SU-DHL-6 (cell line): Measurements from ENCODE around the gene PLIN5.

Experiments
- H2AFZ ChIP-seq: fragments of 200-600 bp; sonication (generic); 2 replicates; pipeline ENCODE4 v1.6.1; 2014; ENCODE audit warnings: low read depth, mild to moderate bottlenecking, moderate library complexity, mixed read lengths, antibody characterized with exemption, low read length; ENCODE audit not compliant: severe bottlenecking
- H3F3A ChIP-seq: fragments of 200-600 bp; shearing (Covaris generic); 2 replicates; pipeline ENCODE4 v1.6.0; 2016; ENCODE audit warnings: antibody characterized with exemption, mild to moderate bottlenecking; ENCODE audit not compliant: insufficient read depth
- H3K27ac ChIP-seq: fragments of 200-600 bp; sonication (generic); 2 replicates; pipeline ENCODE4 v1.5.1; 2016; ENCODE audit warnings: low read depth, mild to moderate bottlenecking, low read length, moderate library complexity, mixed read lengths
- H3K27me3 ChIP-seq: fragments of 200-600 bp; sonication (generic), shearing (Covaris generic); 2 replicates; pipeline ENCODE4 v1.6.0; 2014; ENCODE audit warnings: mild to moderate bottlenecking, low read length
- H3K36me3 ChIP-seq: fragments of 200-600 bp; sonication (generic); 2 replicates; pipeline ENCODE4 v1.6.1; 2014; ENCODE audit warnings: mild to moderate bottlenecking, low read length, mixed read lengths
- H3K4me2 ChIP-seq: fragments of 300-600, 200-600 bp; shearing (Covaris generic), sonication (generic); 2 replicates; pipeline ENCODE4 v1.6.0; 2014; ENCODE audit warnings: low read length, low read depth, mild to moderate bottlenecking; ENCODE audit not compliant: poor library complexity, severe bottlenecking
- H3K4me3 ChIP-seq: fragments of 200-600 bp; sonication (generic); 2 replicates; pipeline ENCODE4 v1.5.1; 2014; ENCODE audit warnings: antibody characterized with exemption, low read length, mild to moderate bottlenecking, mixed read lengths; ENCODE audit not compliant: insufficient read depth, poor library complexity, severe bottlenecking
- H3K79me2 ChIP-seq: fragments of 200-600 bp; sonication (generic); 2 replicates; pipeline ENCODE4 v1.6.1; 2014; ENCODE audit warnings: mild to moderate bottlenecking, low read length, moderate library complexity; ENCODE audit not compliant: insufficient read depth
- H3K9ac ChIP-seq: fragments of 200-600 bp; sonication (generic); 2 replicates; pipeline ENCODE4 v1.7.0; 2014; ENCODE audit warnings: mild to moderate bottlenecking, low read length
- H3K9me2 ChIP-seq: fragments of 200-600 bp; sonication (generic); replicated peaks from 2 replicates; pipeline ENCODE4 v1.6.1; 2014; ENCODE audit warnings: low read length; ENCODE audit not compliant: insufficient read depth
- H3K9me3 ChIP-seq: fragments of 200-600 bp; sonication (generic); 2 replicates; pipeline ENCODE4 v1.6.1; 2014; ENCODE audit warnings: low read length, mixed read lengths; ENCODE audit not compliant: insufficient read depth
- H4K20me1 ChIP-seq: fragments of 200-600 bp; sonication (generic); 2 replicates; pipeline ENCODE4 v1.6.1; 2014; ENCODE audit warnings: low read depth, mild to moderate bottlenecking, antibody characterized with exemption, low read length, moderate library complexity, mixed read lengths
- EZH2phosphoT487 ChIP-seq: fragments of 200-600 bp; sonication (generic), shearing (Covaris generic); conservative IDR thresholded peaks from 2 replicates; pipeline ENCODE4 v1.6.1; 2018; ENCODE audit warnings: mild to moderate bottlenecking, antibody characterized with exemption, low read length, moderate library complexity, mixed read lengths
- TF ChIP-seq, protein P1 (sequence below): fragments of 200-600 bp; sonication (generic); IDR thresholded peaks from one replicate; pipeline ENCODE4 v1.5.1; 2017; ENCODE audit warnings: antibody characterized with exemption, mild to moderate bottlenecking, low read length, moderate library complexity; ENCODE audit not compliant: insufficient read depth, poor library complexity, severe bottlenecking

Gene PLIN5

DNA sequence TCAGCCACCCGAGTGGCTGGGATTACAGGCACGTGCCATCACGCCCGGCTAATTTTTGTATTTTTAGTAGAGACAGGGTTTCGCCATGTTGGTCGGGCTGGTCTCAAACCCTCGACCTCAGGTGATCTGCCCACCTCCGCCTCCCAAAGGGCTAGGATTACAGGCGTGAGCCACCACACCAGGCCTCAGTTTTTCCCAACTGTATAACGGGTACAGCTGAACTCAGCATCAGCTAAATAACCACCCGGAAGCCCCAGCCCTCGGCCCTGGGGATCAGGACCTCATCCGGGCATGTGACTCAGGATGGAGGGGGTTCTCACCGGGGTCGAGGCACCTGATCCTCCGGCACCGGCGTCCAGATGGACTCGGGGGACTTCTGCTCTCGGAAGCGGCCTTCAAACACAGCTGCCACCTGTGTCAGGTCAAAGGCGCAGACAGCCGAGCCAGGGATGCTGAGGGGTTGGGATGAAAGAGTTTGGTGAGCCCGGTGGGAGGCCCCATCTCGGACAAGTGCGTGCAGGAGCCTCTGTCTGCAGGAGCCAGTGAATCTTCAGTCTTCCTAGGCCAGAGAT, 15.5 kb upstream of the PLIN5 start:
- Histone ChIP-seq H3K9ac (no peak overlapping the region), H3K27ac (no peak overlapping the region), H3K79me2 (no peaks in the 10 kb centered on the region), H2AFZ (no peak overlapping the region), H3F3A (no peaks in the 10 kb centered on the region), H3K4me2 (no peak overlapping the region), H4K20me1 (no peaks in the 10 kb centered on the region), H3K36me3 (no peaks in the 10 kb centered on the region), H3K9me2 (no peaks in the 10 kb centered on the region), H3K4me3 (no peak overlapping the region), H3K9me3 (no peaks in the 10 kb centered on the region), H3K27me3 (no peaks in the 10 kb centered on the region)
- TF ChIP-seq EZH2phosphoT487, result no peak
- TF ChIP-seq, protein P1, sequence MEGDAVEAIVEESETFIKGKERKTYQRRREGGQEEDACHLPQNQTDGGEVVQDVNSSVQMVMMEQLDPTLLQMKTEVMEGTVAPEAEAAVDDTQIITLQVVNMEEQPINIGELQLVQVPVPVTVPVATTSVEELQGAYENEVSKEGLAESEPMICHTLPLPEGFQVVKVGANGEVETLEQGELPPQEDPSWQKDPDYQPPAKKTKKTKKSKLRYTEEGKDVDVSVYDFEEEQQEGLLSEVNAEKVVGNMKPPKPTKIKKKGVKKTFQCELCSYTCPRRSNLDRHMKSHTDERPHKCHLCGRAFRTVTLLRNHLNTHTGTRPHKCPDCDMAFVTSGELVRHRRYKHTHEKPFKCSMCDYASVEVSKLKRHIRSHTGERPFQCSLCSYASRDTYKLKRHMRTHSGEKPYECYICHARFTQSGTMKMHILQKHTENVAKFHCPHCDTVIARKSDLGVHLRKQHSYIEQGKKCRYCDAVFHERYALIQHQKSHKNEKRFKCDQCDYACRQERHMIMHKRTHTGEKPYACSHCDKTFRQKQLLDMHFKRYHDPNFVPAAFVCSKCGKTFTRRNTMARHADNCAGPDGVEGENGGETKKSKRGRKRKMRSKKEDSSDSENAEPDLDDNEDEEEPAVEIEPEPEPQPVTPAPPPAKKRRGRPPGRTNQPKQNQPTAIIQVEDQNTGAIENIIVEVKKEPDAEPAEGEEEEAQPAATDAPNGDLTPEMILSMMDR, result no peak

DNA sequence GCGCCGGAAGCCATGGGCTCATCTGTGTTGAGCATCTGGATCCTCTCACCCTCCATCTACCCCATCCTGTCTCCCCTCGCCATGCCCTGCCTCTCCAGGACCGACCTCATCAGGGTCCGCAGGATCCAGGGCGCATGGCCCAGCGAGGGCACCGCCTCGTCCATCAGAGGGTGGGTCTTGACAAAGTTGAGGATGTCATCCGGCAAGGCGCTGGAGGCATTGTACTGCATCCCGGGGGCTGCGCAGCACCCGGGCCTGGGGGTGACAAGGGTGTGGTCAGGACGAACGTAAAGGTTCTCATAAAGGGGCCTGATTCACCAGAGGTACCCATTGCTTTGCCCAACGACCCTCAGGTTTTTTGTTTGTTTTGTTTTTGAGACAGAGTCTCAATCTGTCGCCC, 15.0 kb upstream of the PLIN5 start:
- no peaks in the 10 kb centered on the region for H3K9me3 ChIP-seq
- H2AFZ ChIP-seq, result no peak overlapping the region
- H3K4me3 ChIP-seq, result no peak overlapping the region
- H3K9ac ChIP-seq, result no peak overlapping the region
- no peak overlapping the region for H3K4me2 ChIP-seq
- TF ChIP-seq, protein P1, result no peak
- no peak overlapping the region for H3K27ac ChIP-seq
- H3K36me3 ChIP-seq, result no peaks in the 10 kb centered on the region
- H3K27me3 ChIP-seq, result no peaks in the 10 kb centered on the region
- no peaks in the 10 kb centered on the region for H3F3A ChIP-seq
- H3K79me2 ChIP-seq, result no peaks in the 10 kb centered on the region
- no peaks in the 10 kb centered on the region for H4K20me1 ChIP-seq
- H3K9me2 ChIP-seq, result no peaks in the 10 kb centered on the region

DNA sequence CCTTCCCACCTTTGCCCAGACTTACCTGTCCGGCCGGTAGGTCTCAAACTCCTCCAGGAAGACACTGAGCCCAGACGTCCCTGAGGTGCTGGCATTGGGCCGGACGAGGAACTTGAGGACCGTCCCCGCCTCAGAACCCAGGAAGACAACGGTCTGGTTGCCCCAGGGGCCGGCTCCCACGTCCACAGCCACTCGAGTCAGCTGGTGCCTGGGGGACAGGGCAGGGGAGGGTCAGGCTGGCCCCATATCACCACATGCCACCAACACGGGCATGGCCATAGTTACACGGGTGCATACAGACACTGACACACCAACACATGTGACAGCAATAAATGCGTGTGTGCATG, 13.2 kb upstream of the PLIN5 start:
- Histone ChIP-seq H3K9me2 (no peaks in the 10 kb centered on the region), H3K79me2 (no peaks in the 10 kb centered on the region), H3K4me2 (no peak overlapping the region), H3K36me3 (no peaks in the 10 kb centered on the region), H3K9ac (no peak overlapping the region), H3K9me3 (no peaks in the 10 kb centered on the region), H3K27me3 (no peaks in the 10 kb centered on the region), H3F3A (no peaks in the 10 kb centered on the region), H2AFZ (no peak overlapping the region), H4K20me1 (no peaks in the 10 kb centered on the region), H3K27ac (no peak overlapping the region), H3K4me3 (no peak overlapping the region)
- TF ChIP-seq EZH2phosphoT487, result no peak
- TF ChIP-seq, protein P1, result no peak
